Ovary (tissue), 3 donors: Measurements from ENCODE around the gene PLEKHA5.

Experiments
- CTCF ChIP-seq, 3 donors: fragments of 450-650 bp in 2 of 3; fragments of 200-600 bp in 1 of 3; IDR thresholded peaks; one replicate each; pipeline versions ENCODE4 v1.5.1 to v1.8.0; 2016 to 2022; ENCODE audit warnings: antibody characterized with exemption in 3 of 3, mild to moderate bottlenecking in 1 of 3
- POLR2A ChIP-seq: fragments of 450-650 bp; IDR thresholded peaks from one replicate; pipeline ENCODE4 v1.6.1; 2017; ENCODE audit warnings: antibody characterized with exemption, mild to moderate bottlenecking, moderate library complexity
- donor health status: DM: no; HTN: no; CAD: no.

- TF ChIP-seq POLR2A: no peak
- no peak for TF ChIP-seq CTCF (IDR thresholded peaks at IDR 0.05)
These were observed 85.6 kb downstream of the PLEKHA5 start for GRCh38 chr12:19215115-19215514.
